H9 (cell line): ENCODE measurements around the gene ADAMTS16. TPM values are rescaled to one million over a fixed set of nuclear protein-coding genes. Genes with fewer than 3 reads are reported as not detected.

Experiments used
- DNase-seq: peaks from one replicate; pipeline ENCODE4 v3.0.0-alpha.2; 2017
- H2AFZ ChIP-seq: one replicate; pipeline ENCODE4 v1.6.1; 2013; ENCODE audit warnings: mild to moderate bottlenecking, low read length, control low read depth, moderate library complexity
- H2AK5ac ChIP-seq: 2 replicates; pipeline ENCODE4 v1.6.1; 2013; ENCODE audit warnings: low read length, control low read depth, mixed read lengths; ENCODE audit not compliant: insufficient read length
- H2BK120ac ChIP-seq: one replicate; pipeline ENCODE4 v1.6.1; 2013; ENCODE audit warnings: low read depth, mild to moderate bottlenecking, low read length, control low read depth, inconsistent platforms; ENCODE audit not compliant: poor library complexity, severe bottlenecking
- H2BK12ac ChIP-seq: 2 replicates; pipeline ENCODE4 v1.6.1; 2013; ENCODE audit warnings: low read length, control low read depth, mixed read lengths, low read depth; ENCODE audit not compliant: insufficient read length
- H2BK15ac ChIP-seq: 2 replicates; pipeline ENCODE4 v1.6.1; 2013; ENCODE audit warnings: low read depth, low read length, control low read depth
- H2BK20ac ChIP-seq: one replicate; pipeline ENCODE4 v1.6.1; 2013; ENCODE audit warnings: low read depth, mild to moderate bottlenecking, low read length, control low read depth, inconsistent platforms; ENCODE audit not compliant: poor library complexity, severe bottlenecking
- H2BK5ac ChIP-seq: 2 replicates; pipeline ENCODE4 v1.6.1; 2013; ENCODE audit warnings: low read length, control low read depth, mixed read lengths; ENCODE audit not compliant: insufficient read length
- H3K14ac ChIP-seq: 2 replicates; pipeline ENCODE4 v1.6.1; 2013; ENCODE audit warnings: low read length, control low read depth; ENCODE audit not compliant: insufficient read depth
- H3K18ac ChIP-seq: 2 replicates; pipeline ENCODE4 v1.6.1; 2013; ENCODE audit warnings: low read depth, mild to moderate bottlenecking, mixed read lengths, low read length, control low read depth; ENCODE audit not compliant: insufficient read length
- H3K23ac ChIP-seq: 2 replicates; pipeline ENCODE4 v1.6.1; 2013; ENCODE audit warnings: low read length, control low read depth, mixed read lengths, low read depth; ENCODE audit not compliant: insufficient read length
- H3K23me2 ChIP-seq: 2 replicates; pipeline ENCODE4 v1.6.1; 2013; ENCODE audit warnings: low read depth, mild to moderate bottlenecking, mixed read lengths, low read length, control low read depth; ENCODE audit not compliant: insufficient read length, poor library complexity, severe bottlenecking
- H3K27ac ChIP-seq: 2 replicates; pipeline ENCODE4 v1.5.1; 2013; ENCODE audit warnings: low read length, control low read depth, mixed read lengths, low read depth; ENCODE audit not compliant: insufficient read length
- H3K27me3 ChIP-seq: 2 replicates; pipeline ENCODE4 v1.6.1; 2013; ENCODE audit warnings: low read length, control low read depth, inconsistent platforms; ENCODE audit not compliant: insufficient read depth
- H3K4ac ChIP-seq: 2 replicates; pipeline ENCODE4 v1.6.1; 2013; ENCODE audit warnings: low read depth, mild to moderate bottlenecking, control low read depth, inconsistent platforms, low read length, moderate library complexity
- H3K4me1 ChIP-seq: 2 replicates; pipeline ENCODE4 v1.6.1; 2013; ENCODE audit warnings: low read length, control low read depth, inconsistent platforms; ENCODE audit not compliant: insufficient read depth
- H3K4me2 ChIP-seq: 2 replicates; pipeline ENCODE4 v1.6.1; 2013; ENCODE audit warnings: low read length, control low read depth, mixed read lengths; ENCODE audit not compliant: insufficient read length, insufficient read depth
- H3K56ac ChIP-seq: 2 replicates; pipeline ENCODE4 v1.6.1; 2013; ENCODE audit warnings: low read depth, mild to moderate bottlenecking, mixed read lengths, low read length, control low read depth; ENCODE audit not compliant: insufficient read length
- H3K79me1 ChIP-seq: 2 replicates; pipeline ENCODE4 v1.6.1; 2013; ENCODE audit warnings: low read depth, mild to moderate bottlenecking, moderate library complexity, low read length, control low read depth, inconsistent platforms; ENCODE audit not compliant: insufficient read depth, poor library complexity, severe bottlenecking
- H3K79me2 ChIP-seq: 2 replicates; pipeline ENCODE4 v1.6.1; 2013; ENCODE audit warnings: low read length, control low read depth, inconsistent platforms; ENCODE audit not compliant: insufficient read depth
- H3K9ac ChIP-seq: 2 replicates; pipeline ENCODE4 v1.6.1; 2013; ENCODE audit warnings: low read length, control low read depth, mixed read lengths; ENCODE audit not compliant: insufficient read length; ENCODE audit errors: extremely low read depth
- H3K9me3 ChIP-seq: one replicate; pipeline ENCODE4 v1.6.1; 2013; ENCODE audit warnings: low read depth, low read length, inconsistent platforms; ENCODE audit not compliant: control insufficient read depth
- H3T11ph ChIP-seq: one replicate; pipeline ENCODE4 v1.6.1; 2013; ENCODE audit warnings: mild to moderate bottlenecking, low read length, control low read depth, inconsistent platforms
- H4K20me1 ChIP-seq: one replicate; pipeline ENCODE4 v1.6.1; 2013; ENCODE audit not compliant: control insufficient read depth, insufficient read length, insufficient read depth
- H4K5ac ChIP-seq: 2 replicates; pipeline ENCODE4 v1.6.1; 2013; ENCODE audit warnings: low read depth, mild to moderate bottlenecking, mixed read lengths, low read length, control low read depth; ENCODE audit not compliant: insufficient read length
- H4K8ac ChIP-seq: replicated peaks from 2 replicates; pipeline ENCODE4 v1.6.1; 2013; ENCODE audit warnings: low read length, control low read depth, mixed read lengths, low read depth; ENCODE audit not compliant: insufficient read length
- H4K91ac ChIP-seq: 2 replicates; pipeline ENCODE4 v1.6.1; 2013; ENCODE audit warnings: low read depth, mild to moderate bottlenecking, moderate library complexity, mixed read lengths, low read length, control low read depth; ENCODE audit not compliant: insufficient read length
- H3K27ac Mint-ChIP-seq, 3 experiments: 2 replicates in 2 of 3; 3 replicates in 1 of 3; pipeline ENCODE4 v1.8.0; 2020 to 2021; ENCODE audit warnings: mixed read lengths in 3 of 3, mild to moderate bottlenecking in 1 of 3, moderate library complexity in 1 of 3
- H3K27me3 Mint-ChIP-seq: 2 replicates; pipeline ENCODE4 v1.8.0; 2021; ENCODE audit warnings: low read depth, mild to moderate bottlenecking, moderate library complexity, mixed read lengths
- H3K36me3 Mint-ChIP-seq, 3 experiments: 2 replicates in 2 of 3; 3 replicates in 1 of 3; pipeline ENCODE4 v1.8.0; 2020 to 2021; ENCODE audit warnings: low read depth in 3 of 3, mixed read lengths in 3 of 3; ENCODE audit not compliant: insufficient read depth in 1 of 3
- H3K4me1 Mint-ChIP-seq, 2 experiments: 2 replicates each; pipeline ENCODE4 v1.8.0; 2020; ENCODE audit warnings: mixed read lengths in 2 of 2
- H3K4me3 Mint-ChIP-seq, 2 experiments: 2 replicates in 1 of 2; 3 replicates in 1 of 2; pipeline ENCODE4 v1.8.0; 2020 to 2021; ENCODE audit warnings: mild to moderate bottlenecking in 2 of 2, mixed read lengths in 2 of 2, moderate library complexity in 1 of 2
- H3K9me3 Mint-ChIP-seq, 2 experiments: 2 replicates in 1 of 2; 3 replicates in 1 of 2; pipeline ENCODE4 v1.8.0; 2020; ENCODE audit warnings: mild to moderate bottlenecking in 2 of 2, mixed read lengths in 2 of 2, moderate library complexity in 1 of 2
- CTCF ChIP-seq: fragments of 200-600 bp; sonication (generic); conservative IDR thresholded peaks from 3 replicates; pipeline ENCODE4 v1.8.0; 2021; ENCODE audit warnings: antibody characterized with exemption, mild to moderate bottlenecking
- WGBS: extraction: QIAGEN DNeasy Blood & Tissue Kit; methylation state at CpG from one replicate; pipeline ENCODE4 v1.1.7; 2013; ENCODE audit warnings: missing lambda C conversion rate, low lambda C conversion rate, mixed read lengths; ENCODE audit not compliant: insufficient read length; ENCODE audit errors: extremely low coverage; 5-methylcytosine and 5-hydroxymethylcytosine counted together
- total RNA-seq: library from RNA; stranded (reverse); gene quantifications from 2 replicates; pipeline ENCODE4 v1.2.1, GENCODE V29; 2021

ADAMTS16 gene
- total RNA-seq, 1 experiment from 2014 or later: 4.5 TPM

- H3T11ph ChIP-seq: no peak overlapping the region
- H3K4ac ChIP-seq: no peak overlapping the region
- no peaks in the 10 kb centered on the region for H3K79me2 ChIP-seq
- no peak overlapping the region for H3K18ac ChIP-seq
- no peak overlapping the region for H4K8ac ChIP-seq
- H2AFZ ChIP-seq: no peak overlapping the region
- H4K5ac ChIP-seq: no peak overlapping the region
- no peak overlapping the region for H2BK12ac ChIP-seq
- no peak overlapping the region for H2AK5ac ChIP-seq
- no peaks in the 10 kb centered on the region for H4K20me1 ChIP-seq
- no peak overlapping the region for H2BK120ac ChIP-seq
- H3K4me1 ChIP-seq: peaks cover 2% of the 10 kb centered on the region; the same call in 1 of the 2 replicates
- H3K56ac ChIP-seq: no peak overlapping the region
- Mint-ChIP-seq H3K36me3 (peaks cover 0 to 5% (median 3%) of the 10 kb centered on the region in 3 experiments; a peak in 3 of 7 replicates), H3K4me1 (peaks cover 11 to 18% of the 10 kb centered on the region in 2 experiments), H3K9me3 (no peaks in the 10 kb centered on the region), H3K4me3 (no peak overlapping the region), H3K27me3 (peaks cover 7% of the 10 kb centered on the region), H3K27ac (no peak overlapping the region)
- H3K23ac ChIP-seq: no peak overlapping the region
- no peak overlapping the region for H3K14ac ChIP-seq
- no peak for DNase-seq
- H3K27me3 ChIP-seq: no peaks in the 10 kb centered on the region
- no peaks in the 10 kb centered on the region for H3K9me3 ChIP-seq
- no peak for TF ChIP-seq CTCF
- no peak overlapping the region for H3K4me2 ChIP-seq
- H3K79me1 ChIP-seq: no peaks in the 10 kb centered on the region
- no peak overlapping the region for H2BK15ac ChIP-seq
- no peak overlapping the region for H2BK20ac ChIP-seq
- H3K23me2 ChIP-seq: no peaks in the 10 kb centered on the region
- H2BK5ac ChIP-seq: no peak overlapping the region
- no peak overlapping the region for H3K9ac ChIP-seq
- no peak overlapping the region for H4K91ac ChIP-seq
- no CpG with 5 or more reads among the region's 7 CpGs for WGBS
- H3K27ac ChIP-seq: no peak overlapping the region
These were observed 48.9 kb downstream of the ADAMTS16 start for GRCh38 chr5:5189051-5189430.
